Aorta (tissue), 5 donors: Measurements from ENCODE around the gene C19orf53. TPM values are rescaled to one million over a fixed set of nuclear protein-coding genes. Genes with fewer than 3 reads are reported as not detected.
"Not testable (repeated sequence)": the region's sequence is repeated elsewhere in the genome, so short reads cannot be mapped to it uniquely, and the experiment has no call there.

Source experiments
- ATAC-seq: fragments of 200-7000 bp; cut with Tn5 transposase; one replicate; pipeline ENCODE4 v1.9.1; 2022; ENCODE audit warnings: moderate library complexity; ENCODE audit not compliant: low FRiP score
- DNase-seq, 2 donors: peaks; one replicate each; pipeline ENCODE4 v3.0.0-alpha.2; 2020
- H3K27ac ChIP-seq, 2 donors: one replicate each; pipeline ENCODE4 v1.5.1; 2013; ENCODE audit warnings: low read length in 2 of 2, mild to moderate bottlenecking in 2 of 2, moderate library complexity in 2 of 2, control low read depth in 1 of 2, inconsistent platforms in 1 of 2, low read depth in 1 of 2
- H3K27me3 ChIP-seq, 2 donors: one replicate each; pipeline ENCODE4 v1.6.1; 2013; ENCODE audit warnings: control low read depth in 1 of 2, low read length in 1 of 2, mild to moderate bottlenecking in 1 of 2, moderate library complexity in 1 of 2; ENCODE audit not compliant: insufficient read depth in 2 of 2, control insufficient read depth in 1 of 2
- H3K36me3 ChIP-seq, 2 donors: one replicate each; pipeline ENCODE4 v1.6.1; 2013; ENCODE audit warnings: control low read depth in 1 of 2, low read length in 1 of 2, mild to moderate bottlenecking in 1 of 2; ENCODE audit not compliant: insufficient read depth in 2 of 2, control insufficient read depth in 1 of 2
- H3K4me1 ChIP-seq, 2 donors: one replicate each; pipeline ENCODE4 v1.6.1; 2013; ENCODE audit warnings: low read length in 2 of 2, control low read depth in 1 of 2, mild to moderate bottlenecking in 1 of 2, moderate library complexity in 1 of 2; ENCODE audit not compliant: insufficient read depth in 2 of 2, control insufficient read depth in 1 of 2
- H3K4me3 ChIP-seq, 2 donors: one replicate each; pipeline ENCODE4 v1.5.1; 2013; ENCODE audit warnings: low read length in 2 of 2, control low read depth in 1 of 2, mild to moderate bottlenecking in 1 of 2
- H3K9me3 ChIP-seq: one replicate; pipeline ENCODE4 v1.6.1; 2013; ENCODE audit warnings: mild to moderate bottlenecking, low read length; ENCODE audit not compliant: control insufficient read depth
- WGBS, 2 donors: extraction: QIAGEN DNeasy Blood & Tissue Kit; methylation state at CpG; one replicate each; pipeline ENCODE4 v1.1.7; 2013; 5-methylcytosine and 5-hydroxymethylcytosine counted together
- intact Hi-C, 2 donors: fragments of 100-400 bp; cut with DNase I; formaldehyde crosslinking; loops; one replicate each; pipeline versions ENCODE4 v1.14.2 to v1.15.0; 2022
- polyA plus RNA-seq, 2 donors: library from polyadenylated mRNA; stranded (reverse); fragments of 200-250 nt; gene quantifications; one replicate each; pipeline ENCODE4 v1.2.3, GENCODE V29; 2013
- total RNA-seq, 2 donors: library from RNA; stranded (reverse); fragmentation: NEBNext Ultra II Directional; extraction: Animal tissue kit (Norgen Biotek cat#: 25700); gene quantifications; one replicate each; pipeline ENCODE4 v1.2.1, GENCODE V29; 2021
- donor health status: healthy with polysubstance abuse.
- donor health status: Bipolar disorder and iron deficiency.
- donor health status: DM: no; HTN: no; CAD: no.
- donor health status: DM: no; HTN: no; CAD: no.
- donor health status: DM: yes; HTN: yes; CAD: no.

C19orf53 gene
- total and polyA plus RNA-seq, 4 donors: 57.8 to 172 (median 82.6) TPM

DNA sequence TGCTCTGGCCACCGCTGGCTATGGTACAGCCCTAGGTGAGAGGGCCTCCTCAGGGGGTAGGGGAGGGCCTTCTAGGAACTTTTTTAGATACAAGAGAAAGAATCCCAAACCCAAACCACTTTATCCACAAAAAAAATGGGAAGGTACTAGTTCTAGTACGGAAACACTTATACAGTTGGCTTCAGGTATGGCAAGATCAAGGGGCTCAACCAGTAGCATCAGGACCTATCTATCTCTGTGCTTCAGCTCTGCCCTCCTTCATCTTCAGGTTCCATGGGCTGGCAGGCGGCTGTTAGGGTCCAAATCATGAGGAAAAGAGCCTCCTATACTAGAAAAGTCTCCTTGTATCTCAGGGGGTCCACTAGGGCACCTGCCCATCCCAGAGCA, 8.2 kb upstream of the C19orf53 start:
- peaks cover 0 to 6% of the 10 kb centered on the region in 2 donors for H3K36me3 ChIP-seq
- H3K27ac ChIP-seq: no peak overlapping the region
- ATAC-seq: no peak

DNA sequence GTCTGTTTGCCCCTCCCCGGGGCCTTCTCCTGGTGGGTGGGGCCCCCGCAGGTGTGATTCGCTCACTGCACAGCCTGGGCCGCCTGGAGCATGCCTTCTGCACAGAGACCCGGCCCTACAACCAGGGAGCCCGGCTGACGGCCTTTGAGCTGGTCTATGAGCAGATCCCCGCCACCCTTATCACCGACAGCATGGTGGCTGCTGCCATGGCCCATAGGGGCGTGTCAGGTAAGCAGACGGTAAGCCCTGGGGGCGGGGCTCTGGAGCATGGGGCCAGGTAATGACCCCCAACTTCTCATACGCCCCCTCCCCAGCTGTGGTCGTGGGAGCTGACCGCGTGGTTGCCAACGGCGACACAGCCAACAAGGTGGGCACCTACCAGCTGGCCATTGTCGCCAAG, 5.7 kb upstream of the C19orf53 start:
- H3K36me3 ChIP-seq: no peaks in the 10 kb centered on the region
- DNase-seq (no peak), ATAC-seq (no peak)
- no peak overlapping the region for H3K27ac ChIP-seq
- no peaks in the 10 kb centered on the region for H3K4me1 ChIP-seq
- WGBS, 2 donors: 89 to 90% methylated on average over 19 of the region's 19 CpGs
- no peak overlapping the region for H3K4me3 ChIP-seq
- no peaks in the 10 kb centered on the region for H3K9me3 ChIP-seq
- H3K27me3 ChIP-seq: no peaks in the 10 kb centered on the region
- intact Hi-C loops: no loop called here

More for the DNA sequence above, 8.2 kb upstream of the C19orf53 start:
- no peaks in the 10 kb centered on the region for H3K9me3 ChIP-seq
- 87 to 97% methylated on average over 3 of the region's 3 CpGs for WGBS, 2 donors
- no peak overlapping the region for H3K4me3 ChIP-seq
- no peak for DNase-seq
- intact Hi-C loops: no loop called here
- no peaks in the 10 kb centered on the region for H3K27me3 ChIP-seq
- H3K4me1 ChIP-seq: no peaks in the 10 kb centered on the region

DNA sequence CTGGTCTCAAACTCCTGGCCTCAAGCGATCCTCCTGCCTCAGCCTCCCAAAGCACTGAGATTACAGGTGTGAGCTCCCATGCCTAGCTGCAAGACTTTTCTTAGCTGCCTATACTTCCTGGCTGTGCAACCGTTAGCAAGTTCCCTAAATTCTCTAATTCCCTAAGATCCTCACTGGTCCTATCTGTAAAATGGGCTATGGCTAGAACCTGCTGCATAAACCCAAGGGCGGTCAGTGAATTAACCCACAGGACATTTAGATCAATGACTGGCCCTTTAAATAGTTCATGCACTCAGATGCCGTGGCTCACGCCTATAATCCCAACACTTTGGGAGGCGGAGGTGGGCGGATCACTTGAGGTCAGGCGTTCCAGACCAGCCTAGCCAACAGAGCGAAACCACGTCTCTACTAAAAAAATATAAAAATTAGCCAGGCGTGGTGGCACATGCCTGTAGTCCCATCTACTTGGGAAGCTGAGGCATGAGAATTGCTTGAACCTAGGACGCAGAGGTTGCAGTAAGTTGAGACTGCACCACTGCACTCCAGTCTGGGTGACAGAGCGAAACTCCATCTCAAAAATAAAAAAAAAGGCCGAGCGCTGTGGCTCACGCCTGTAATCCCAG, 4.1 kb upstream of the C19orf53 start:
- Histone ChIP-seq H3K4me3 (no peak overlapping the region), H3K4me1 (no peaks in the 10 kb centered on the region), H3K27ac (no peak overlapping the region), H3K27me3 (no peaks in the 10 kb centered on the region), H3K36me3 (no peaks in the 10 kb centered on the region), H3K9me3 (no peaks in the 10 kb centered on the region)
- ATAC-seq (no peak), DNase-seq (no peak)
- intact Hi-C loops: loop anchor here in 1 of 2 donors (10.0 kb wide), 1 partner anchor 305 kb away; the partner anchor contains the start of gene MISP3
- WGBS, 2 donors: 86% methylated on average over 16 of the region's 16 CpGs

DNA sequence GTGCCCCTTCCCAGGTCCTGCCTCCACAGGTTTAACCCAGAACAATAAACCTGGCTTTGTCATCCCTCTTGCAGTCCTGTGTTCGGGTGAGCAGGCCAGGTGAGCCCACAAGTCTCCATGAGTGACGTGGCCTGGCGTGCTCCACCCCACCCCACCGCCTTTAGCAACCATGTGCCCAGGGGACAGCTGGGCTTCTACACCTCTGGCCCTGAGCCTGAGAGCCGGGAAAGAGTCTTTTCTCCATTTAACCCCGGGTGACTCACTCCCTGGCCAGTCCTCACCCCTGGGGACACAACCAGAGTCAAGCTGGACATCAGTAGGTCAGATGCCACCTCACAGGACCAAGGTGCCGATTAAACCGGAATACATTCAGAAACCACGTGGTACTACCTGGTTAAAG, 4.1 kb downstream of the C19orf53 start:
- Histone ChIP-seq H3K36me3 (peaks cover 0 to 5% of the 10 kb centered on the region in 2 donors), H3K4me3 (no peak overlapping the region), H3K27me3 (no peaks in the 10 kb centered on the region), H3K9me3 (no peaks in the 10 kb centered on the region), H3K27ac (no peak overlapping the region), H3K4me1 (no peaks in the 10 kb centered on the region)
- ATAC-seq (no peak), DNase-seq (no peak)
- WGBS, 2 donors: 70 to 78% methylated on average over 9 of the region's 9 CpGs
- intact Hi-C loops: loop anchor here in 1 of 2 donors (10.0 kb wide), 1 partner anchor 296 kb away; the partner anchor contains the start of gene MISP3

DNA sequence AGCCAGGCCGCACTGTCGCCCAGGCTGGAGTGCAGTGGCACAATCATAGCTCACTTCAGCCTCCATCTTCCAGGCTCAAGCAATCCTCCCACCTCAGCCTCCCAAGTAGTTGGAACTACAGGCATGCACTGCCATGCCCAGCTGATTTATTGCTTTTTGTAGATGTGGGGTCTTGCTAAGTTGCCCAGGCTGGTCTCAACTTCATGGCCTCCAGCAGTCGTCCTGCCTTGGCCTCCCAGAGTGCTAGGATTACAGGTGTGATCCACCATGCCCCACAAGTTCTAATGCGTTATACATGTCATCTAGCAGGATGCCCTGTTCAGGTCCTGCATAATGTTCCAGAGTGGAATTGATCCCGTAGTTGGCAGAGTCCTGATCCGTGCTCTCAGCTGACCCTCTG, 4.6 kb downstream of the C19orf53 start:
- no peaks in the 10 kb centered on the region for H3K4me1 ChIP-seq
- no peak for ATAC-seq
- WGBS, 2 donors: 72 to 89% methylated on average over 6 of the region's 6 CpGs
- no peak for DNase-seq
- intact Hi-C loops: loop anchor here in 1 of 2 donors (10.0 kb wide), 1 partner anchor 296 kb away; the partner anchor contains the start of gene MISP3
- no peaks in the 10 kb centered on the region for H3K27me3 ChIP-seq
- no peak overlapping the region for H3K27ac ChIP-seq
- peaks cover 0 to 5% of the 10 kb centered on the region in 2 donors for H3K36me3 ChIP-seq
- H3K4me3 ChIP-seq: no peak overlapping the region
- no peaks in the 10 kb centered on the region for H3K9me3 ChIP-seq

DNA sequence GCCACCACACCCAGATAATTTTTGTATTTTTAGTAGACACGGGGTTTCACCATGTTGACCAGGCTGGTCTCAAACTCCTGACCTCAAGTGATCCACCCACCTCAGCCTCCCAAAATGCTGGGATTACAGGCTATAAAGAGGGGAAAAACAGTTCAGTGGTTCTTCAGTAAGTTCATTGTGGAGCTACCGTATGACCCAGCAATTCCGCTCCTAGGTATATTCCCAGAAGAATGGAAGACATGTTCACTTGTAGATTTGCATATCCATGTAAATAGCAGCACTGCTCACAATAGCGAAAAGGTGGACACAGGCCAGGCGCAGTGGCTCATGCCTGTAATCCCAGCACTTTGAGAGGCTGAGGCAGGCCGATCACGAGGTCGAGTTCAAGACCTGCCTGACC, 5.5 kb downstream of the C19orf53 start:
- not testable (repeated sequence) for H3K9me3 ChIP-seq, DNase-seq, ATAC-seq, H3K27me3 ChIP-seq, H3K4me3 ChIP-seq, H3K36me3 ChIP-seq, H3K27ac ChIP-seq, H3K4me1 ChIP-seq
- intact Hi-C loops: loop anchor here in 1 of 2 donors (5.0 to 10.0 kb wide), 2 partner anchors 47 to 295 kb away; partner anchors contain the start of gene MISP3
- 91 to 95% methylated on average over 8 of the region's 8 CpGs for WGBS, 2 donors

DNA sequence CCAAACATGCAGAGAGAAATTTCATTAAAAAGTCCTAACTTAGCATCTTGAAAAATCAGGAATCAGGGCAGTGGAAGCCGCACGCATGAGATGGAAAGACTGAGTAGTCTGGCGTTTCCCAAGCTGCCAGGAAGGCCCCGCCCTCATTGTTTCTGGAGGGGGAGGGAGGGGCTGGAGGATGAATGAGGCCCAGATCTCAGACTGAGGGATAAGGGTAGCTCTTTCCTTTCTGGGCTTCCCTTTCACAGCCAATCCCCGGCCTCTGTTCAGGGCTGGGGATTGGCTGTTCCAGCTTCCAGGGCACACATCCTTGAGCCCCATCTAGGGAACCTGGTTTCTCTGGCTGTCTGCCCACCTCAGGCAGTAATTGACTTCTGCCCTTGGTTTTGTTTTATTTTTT, 7.3 kb downstream of the C19orf53 start:
- no peak overlapping the region for H3K4me3 ChIP-seq
- no peaks in the 10 kb centered on the region for H3K4me1 ChIP-seq
- H3K9me3 ChIP-seq: no peaks in the 10 kb centered on the region
- ATAC-seq (peak; percentile 86), DNase-seq (peak; percentile 92 to 93)
- no peaks in the 10 kb centered on the region for H3K27me3 ChIP-seq
- H3K36me3 ChIP-seq: peaks cover 0 to 5% of the 10 kb centered on the region in 2 donors
- WGBS, 2 donors: 2 to 3% methylated on average over 5 of the region's 5 CpGs
- intact Hi-C loops: loop anchor here in 1 of 2 donors (5.0 kb wide), 1 partner anchor 49 kb away; no protein-coding TSS in a partner anchor
- H3K27ac ChIP-seq: peak overlapping the region in 1 of 2 donors; percentile 71

DNA sequence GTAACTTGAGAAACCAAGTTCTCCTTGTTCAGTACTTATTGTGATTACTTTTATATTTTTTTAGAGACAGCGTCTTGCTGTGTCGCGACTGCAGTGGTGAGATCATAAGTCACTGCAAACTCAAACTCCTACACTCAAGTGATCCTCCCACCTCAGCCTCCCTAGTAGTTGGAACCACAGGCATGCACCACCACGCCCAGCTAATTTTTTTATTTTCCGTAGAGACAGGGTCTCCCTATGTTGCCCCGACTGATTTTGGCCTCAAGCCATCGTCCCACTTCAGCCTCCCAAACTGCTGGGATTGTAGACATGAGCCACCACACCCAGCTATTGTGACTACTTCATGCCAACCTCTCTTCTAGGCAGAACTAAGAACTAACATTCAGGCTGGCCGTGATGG, 8.3 kb downstream of the C19orf53 start:
- Histone ChIP-seq H3K27ac (peak overlapping the region; percentile 6 to 59), H3K4me1 (no peaks in the 10 kb centered on the region), H3K4me3 (no peak overlapping the region), H3K27me3 (no peaks in the 10 kb centered on the region), H3K36me3 (peaks cover 0 to 3% of the 10 kb centered on the region in 2 donors), H3K9me3 (no peaks in the 10 kb centered on the region)
- intact Hi-C loops: loop anchor here in 1 of 2 donors (5.0 kb wide), 1 partner anchor 50 kb away; no protein-coding TSS in a partner anchor
- WGBS, 2 donors: 40 to 57% methylated on average over 8 of the region's 8 CpGs
- ATAC-seq (no peak), DNase-seq (no peak)
